T47D (cell line): ENCODE results near the gene USP24.

Experiments used
- DNase-seq, 2 experiments: peaks; one replicate each; pipeline versions ENCODE4 v3.0.0 to v3.0.0-alpha.2; 2011 to 2012; ENCODE audit warnings: low read depth in 1 of 2, low spot score in 1 of 2
- JUND ChIP-seq: IDR thresholded peaks from 2 replicates; pipeline ENCODE4 v1.6.1; 2012; ENCODE audit warnings: low read depth
- in situ Hi-C: cut with HindIII; loops from 2 replicates; pipeline ENCODE4 v1.10.0; 2016; ENCODE audit warnings: low sequenced_read_pairs, low pct_unique_long_range_greater_than_20kb

USP24 gene

DNA sequence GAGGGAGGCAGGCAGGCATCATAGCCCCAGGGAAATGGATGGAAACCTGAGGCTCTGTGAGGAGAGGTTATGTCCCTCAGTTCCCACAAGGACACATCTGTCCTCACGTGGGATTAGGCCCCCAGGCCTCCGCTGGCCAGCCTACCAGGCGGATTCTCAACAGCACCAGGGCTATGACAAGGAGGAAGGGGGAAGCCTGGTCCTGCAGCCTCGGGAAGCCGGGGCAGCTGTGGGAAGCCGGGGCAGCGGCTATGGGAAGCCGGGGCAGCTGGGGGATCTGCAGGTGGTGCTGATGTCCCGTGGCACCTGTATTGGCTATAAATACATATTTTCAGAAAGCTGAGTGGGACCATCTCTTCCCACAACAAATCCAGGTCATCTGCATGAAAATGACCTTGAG lies 196.8 kb downstream of the USP24 start:
- in situ Hi-C loops = no loop called here
- TF ChIP-seq JUND = no peak
- DNase-seq = no peak
